WTC11 (cell line): ENCODE results near the gene WWC1. TPM values are rescaled to one million over a fixed set of nuclear protein-coding genes. Genes with fewer than 3 reads are reported as not detected.

Experiments used
- ATAC-seq: fragments of 200-7000 bp; cut with Tn5 transposase; 2 replicates; pipeline ENCODE4 v1.10.0; 2021; ENCODE audit warnings: mild to moderate bottlenecking, moderate library complexity
- CTCF ChIA-PET: fragments of 300-600 bp; sonication (Branson Sonifier 250); formaldehyde crosslinking; loops from one replicate; lab custom pipeline; 2021; ENCODE audit warnings: antibody characterized with exemption; lab: Charles Lee
- POLR2A ChIA-PET: fragments of 350-600 bp; sonication (Branson Sonifier 250); formaldehyde crosslinking; loops from one replicate; lab custom pipeline; 2021; ENCODE audit warnings: antibody characterized with exemption; lab: Charles Lee
- DNase-seq: peaks from one replicate; pipeline ENCODE4 v3.0.0; 2021; ENCODE audit warnings: low spot score
- H3K27ac Mint-ChIP-seq: 2 replicates; pipeline ENCODE4 v1.8.0; 2021; ENCODE audit warnings: mixed read lengths
- H3K27me3 Mint-ChIP-seq: 2 replicates; pipeline ENCODE4 v1.8.0; 2021; ENCODE audit warnings: low read depth, mild to moderate bottlenecking, moderate library complexity, mixed read lengths
- H3K36me3 Mint-ChIP-seq: 2 replicates; pipeline ENCODE4 v1.8.0; 2021; ENCODE audit warnings: mixed read lengths
- H3K4me1 Mint-ChIP-seq: 2 replicates; pipeline ENCODE4 v1.8.0; 2022; ENCODE audit warnings: mixed read lengths
- H3K4me3 Mint-ChIP-seq: 2 replicates; pipeline ENCODE4 v1.8.0; 2021; ENCODE audit warnings: mild to moderate bottlenecking, moderate library complexity, mixed read lengths
- H3K9me3 Mint-ChIP-seq: 2 replicates; pipeline ENCODE4 v1.8.0; 2021; ENCODE audit warnings: mixed read lengths
- ARID4B ChIP-seq: sonication (generic); formaldehyde crosslinking; IDR thresholded peaks from 2 replicates; pipeline ENCODE4 v1.8.0; 2023; ENCODE audit warnings: missing genetic modification reagents, mild to moderate bottlenecking, borderline replicate concordance
- ATF3 ChIP-seq: sonication (generic); formaldehyde crosslinking; conservative IDR thresholded peaks from 2 replicates; pipeline ENCODE4 v1.8.1; 2022; ENCODE audit warnings: mild to moderate bottlenecking, missing genetic modification reagents
- CREB1 ChIP-seq: sonication (generic); formaldehyde crosslinking; IDR thresholded peaks from 2 replicates; pipeline ENCODE4 v1.8.0; 2023; ENCODE audit warnings: mild to moderate bottlenecking, missing genetic modification reagents
- NFE2L1 ChIP-seq: sonication (generic); formaldehyde crosslinking; IDR thresholded peaks from 2 replicates; pipeline ENCODE4 v1.8.1; 2023; ENCODE audit warnings: missing genetic modification reagents
- USF2 ChIP-seq: sonication (generic); formaldehyde crosslinking; IDR thresholded peaks from 2 replicates; pipeline ENCODE4 v1.8.1; 2023; ENCODE audit warnings: mild to moderate bottlenecking, missing genetic modification reagents, moderate library complexity
- ZNF317 ChIP-seq: sonication (generic); formaldehyde crosslinking; IDR thresholded peaks from 2 replicates; pipeline ENCODE4 v1.8.1; 2023; ENCODE audit warnings: low read depth, mild to moderate bottlenecking, moderate library complexity, missing genetic modification reagents, borderline replicate concordance
- ZNF423 ChIP-seq: fragments of 250-450 bp; sonication (Bioruptor Pico); IDR thresholded peaks from 2 replicates; pipeline ENCODE4 v2.1.2; 2022; ENCODE audit warnings: mild to moderate bottlenecking, moderate library complexity
- ZNF512 ChIP-seq: sonication (generic); formaldehyde crosslinking; IDR thresholded peaks from 2 replicates; pipeline ENCODE4 v1.8.1; 2022; ENCODE audit warnings: missing genetic modification reagents, borderline replicate concordance
- total RNA-seq: library from RNA; stranded (reverse); gene quantifications from 3 replicates; pipeline ENCODE4 v1.2.3, GENCODE V29; 2021

Gene WWC1
- total RNA-seq, 1 experiment from 2014 or later, result 48.4 TPM

- H3K4me1 Mint-ChIP-seq, result peaks cover 72% of the 10 kb centered on the region
Observed at GRCh38 chr5:168300326-168301182, 9.1 kb downstream of the WWC1 start.

DNA sequence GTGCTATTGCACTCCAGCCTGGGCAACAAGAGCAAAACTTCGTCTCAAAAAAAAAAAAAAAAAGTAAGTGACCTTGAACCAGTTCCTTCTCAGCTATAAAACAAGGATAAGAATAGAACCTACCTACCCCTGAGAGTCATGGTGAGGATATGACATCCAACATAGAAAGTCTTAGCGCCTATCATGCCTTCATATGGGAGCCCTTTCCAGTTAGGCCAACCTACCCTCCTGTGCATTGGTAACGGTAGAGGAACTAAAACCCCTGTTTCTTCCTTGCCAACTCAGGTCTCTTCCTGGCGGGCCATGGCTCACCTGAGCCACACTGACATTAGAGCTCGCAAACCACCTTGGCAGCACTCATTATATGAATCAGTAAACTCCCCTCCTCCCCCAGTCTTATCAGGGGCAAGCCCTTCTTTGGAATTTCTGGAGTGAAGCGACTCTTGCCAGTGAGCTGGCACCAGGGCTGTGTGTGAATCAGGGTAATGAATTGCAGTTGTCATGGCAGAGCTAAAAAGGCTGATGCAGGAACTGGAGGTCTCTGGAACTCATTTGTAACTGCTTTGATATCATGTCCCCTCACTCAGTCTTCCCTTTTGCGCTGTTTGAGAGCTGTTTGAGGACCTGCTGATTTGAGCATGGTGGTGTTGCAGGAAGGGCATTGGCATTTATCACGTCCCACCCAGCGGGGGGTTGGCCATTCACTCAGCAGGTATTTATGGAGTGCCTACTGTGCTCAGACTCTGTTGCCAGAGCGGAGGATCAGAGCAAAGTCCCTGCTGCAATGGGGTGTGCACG lies 10.3 kb downstream of the WWC1 start:
- CTCF ChIA-PET, result interaction anchor here (0.7 to 2.8 kb wide), 6 partner anchors 9 to 120 kb away, joined by 3 to 21 read pairs (median 4); partner anchors contain the start of gene WWC1

More at GRCh38 chr5:168300326-168301182, 9.1 kb downstream of the WWC1 start:
- peak; percentile 22 for ATAC-seq
- Mint-ChIP-seq H3K36me3 (no peaks in the 10 kb centered on the region), H3K4me3 (peak overlapping the region; percentile 34), H3K27ac (no peak overlapping the region), H3K9me3 (no peaks in the 10 kb centered on the region), H3K27me3 (no peaks in the 10 kb centered on the region)
- ChIA-PET POLR2A (interaction anchor here (0.6 to 1.2 kb wide), 3 partner anchors 8 to 168 kb away, joined by 3 to 6 read pairs (median 4); partner anchors contain the start of gene WWC1), CTCF (interaction anchor here (0.8 to 2.8 kb wide), 5 partner anchors 9 to 35 kb away, joined by 3 to 21 read pairs (median 6); partner anchors contain the start of gene WWC1)
- no peak for DNase-seq
- TF ChIP-seq ZNF317, result peak; percentile 79; the same call in 1 of the 2 replicates
- TF ChIP-seq NFE2L1 (CRISPR knock-in tag), result no peak
- TF ChIP-seq ATF3 (CRISPR knock-in tag), result no peak
- TF ChIP-seq CREB1 (CRISPR knock-in tag), result no peak
- peak; percentile 69 for TF ChIP-seq USF2 (CRISPR knock-in tag)
- no peak for TF ChIP-seq ZNF512 (CRISPR knock-in tag)

More for the DNA sequence above, 10.3 kb downstream of the WWC1 start:
- ATAC-seq, result no peak
- H3K27ac Mint-ChIP-seq, result peak overlapping the region; percentile 22; the same call in 1 of the 2 replicates
- POLR2A ChIA-PET, result interaction anchor here (1.2 kb wide), 1 partner anchor 10 kb away, joined by 6 read pairs; no protein-coding TSS in a partner anchor
- H3K4me3 Mint-ChIP-seq, result no peak overlapping the region
- no peaks in the 10 kb centered on the region for H3K36me3 Mint-ChIP-seq
- no peak for TF ChIP-seq ARID4B
- peak; percentile 40; the same call in 1 of the 2 replicates for TF ChIP-seq ZNF423 (CRISPR knock-in tag)
- peaks cover 59% of the 10 kb centered on the region for H3K4me1 Mint-ChIP-seq
- peaks cover 2% of the 10 kb centered on the region for H3K27me3 Mint-ChIP-seq
- no peaks in the 10 kb centered on the region for H3K9me3 Mint-ChIP-seq
- DNase-seq, result no peak
